SK-N-SH treated with all-trans-retinoic acid at 6 μM for 48 hours (cell line): Measurements from ENCODE around the gene CD4.

ENCODE experiments used
- ARNTL ChIP-seq: fragments of 450-650 bp; formaldehyde crosslinking; IDR thresholded peaks from 2 replicates; pipeline ENCODE4 v1.5.0; 2020; ENCODE audit warnings: low read depth, mild to moderate bottlenecking, moderate library complexity, borderline replicate concordance
- GLIS3 ChIP-seq: fragments of 250-450 bp; sonication (Bioruptor Pico); IDR thresholded peaks from 2 replicates; pipeline ENCODE4 v1.5.0; 2020; ENCODE audit warnings: mild to moderate bottlenecking, moderate library complexity
- ISL1 ChIP-seq: fragments of 250-450 bp; sonication (Bioruptor Pico); IDR thresholded peaks from 2 replicates; pipeline ENCODE4 v2.1.2; 2022; ENCODE audit warnings: mild to moderate bottlenecking, moderate library complexity
- OSR1 ChIP-seq: fragments of 250-450 bp; sonication (Bioruptor Pico); IDR thresholded peaks from 2 replicates; pipeline ENCODE4 v1.8.0; 2022; ENCODE audit warnings: moderate library complexity, mild to moderate bottlenecking, inconsistent platforms
- RARB ChIP-seq: fragments of 250-450 bp; sonication (Bioruptor Pico); IDR thresholded peaks from 2 replicates; pipeline ENCODE4 v1.8.0; 2021; ENCODE audit warnings: mild to moderate bottlenecking, moderate library complexity
- SNAI2 ChIP-seq: fragments of 250-450 bp; sonication (Bioruptor Pico); IDR thresholded peaks from 2 replicates; pipeline ENCODE4 v1.5.0; 2020; ENCODE audit warnings: mild to moderate bottlenecking, moderate library complexity
- TCF4 ChIP-seq: fragments of 250-450 bp; sonication (Bioruptor Pico); IDR thresholded peaks from 2 replicates; pipeline ENCODE4 v1.8.0; 2021; ENCODE audit warnings: mild to moderate bottlenecking, moderate library complexity, borderline replicate concordance
- ZNF70 ChIP-seq: fragments of 450-650 bp; formaldehyde crosslinking; IDR thresholded peaks from 2 replicates; pipeline ENCODE4 v1.5.0; 2020; ENCODE audit warnings: mild to moderate bottlenecking, moderate library complexity
- TF ChIP-seq, protein P1 (sequence below): fragments of 250-450 bp; sonication (Bioruptor Pico); IDR thresholded peaks from 2 replicates; pipeline ENCODE4 v1.5.1; 2021; ENCODE audit warnings: mild to moderate bottlenecking, moderate library complexity
- TF ChIP-seq, protein P2 (sequence below): fragments of 250-450 bp; sonication (Bioruptor Pico); IDR thresholded peaks from 2 replicates; pipeline ENCODE4 v1.5.1; 2020; ENCODE audit warnings: low read depth, mild to moderate bottlenecking, moderate library complexity
- TF ChIP-seq, protein P3 (sequence below): fragments of 250-450 bp; sonication (Bioruptor Pico); IDR thresholded peaks from 2 replicates; pipeline ENCODE4 v1.8.0; 2020; ENCODE audit warnings: mild to moderate bottlenecking, moderate library complexity, borderline replicate concordance
- TF ChIP-seq, protein P4 (sequence below): fragments of 250-450 bp; sonication (Bioruptor Pico); IDR thresholded peaks from 2 replicates; pipeline ENCODE4 v1.8.0; 2021; ENCODE audit warnings: low read depth, mild to moderate bottlenecking, moderate library complexity, borderline replicate concordance
- TF ChIP-seq, protein P5 (sequence below): fragments of 250-450 bp; sonication (Bioruptor Pico); IDR thresholded peaks from 2 replicates; pipeline ENCODE4 v1.5.0; 2020; ENCODE audit warnings: mild to moderate bottlenecking, moderate library complexity

DNA sequence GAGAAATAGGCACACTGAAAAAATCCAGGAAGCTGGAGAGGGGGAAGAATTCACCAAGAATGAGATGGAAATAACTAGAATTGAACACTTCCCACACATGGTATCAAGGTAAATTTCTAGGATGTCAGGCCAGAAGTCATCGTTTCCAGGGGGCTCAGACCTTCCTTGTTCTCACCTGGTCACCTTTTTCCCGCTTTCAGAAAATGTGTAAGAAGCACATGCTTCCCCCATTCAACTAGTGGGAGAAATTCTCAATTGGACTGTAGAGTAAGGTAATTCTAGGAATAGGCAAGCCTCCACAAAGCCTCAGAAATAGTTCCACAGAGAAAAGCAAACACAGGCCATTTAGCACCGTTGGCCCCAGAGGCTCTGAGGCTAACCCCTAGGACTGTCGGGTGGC lies 25.9 kb upstream of the CD4 start:
- TF ChIP-seq RARB (CRISPR knock-in tag) (no peak), SNAI2 (CRISPR knock-in tag) (no peak), ISL1 (CRISPR knock-in tag) (no peak), ARNTL (CRISPR knock-in tag) (no peak), OSR1 (CRISPR knock-in tag) (no peak), GLIS3 (no peak), TCF4 (CRISPR knock-in tag) (no peak), ZNF70 (no peak)
- TF ChIP-seq, protein P1, sequence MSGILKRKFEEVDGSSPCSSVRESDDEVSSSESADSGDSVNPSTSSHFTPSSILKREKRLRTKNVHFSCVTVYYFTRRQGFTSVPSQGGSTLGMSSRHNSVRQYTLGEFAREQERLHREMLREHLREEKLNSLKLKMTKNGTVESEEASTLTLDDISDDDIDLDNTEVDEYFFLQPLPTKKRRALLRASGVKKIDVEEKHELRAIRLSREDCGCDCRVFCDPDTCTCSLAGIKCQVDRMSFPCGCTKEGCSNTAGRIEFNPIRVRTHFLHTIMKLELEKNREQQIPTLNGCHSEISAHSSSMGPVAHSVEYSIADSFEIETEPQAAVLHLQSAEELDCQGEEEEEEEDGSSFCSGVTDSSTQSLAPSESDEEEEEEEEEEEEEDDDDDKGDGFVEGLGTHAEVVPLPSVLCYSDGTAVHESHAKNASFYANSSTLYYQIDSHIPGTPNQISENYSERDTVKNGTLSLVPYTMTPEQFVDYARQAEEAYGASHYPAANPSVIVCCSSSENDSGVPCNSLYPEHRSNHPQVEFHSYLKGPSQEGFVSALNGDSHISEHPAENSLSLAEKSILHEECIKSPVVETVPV (CRISPR knock-in tag) = no peak
- TF ChIP-seq, protein P2, sequence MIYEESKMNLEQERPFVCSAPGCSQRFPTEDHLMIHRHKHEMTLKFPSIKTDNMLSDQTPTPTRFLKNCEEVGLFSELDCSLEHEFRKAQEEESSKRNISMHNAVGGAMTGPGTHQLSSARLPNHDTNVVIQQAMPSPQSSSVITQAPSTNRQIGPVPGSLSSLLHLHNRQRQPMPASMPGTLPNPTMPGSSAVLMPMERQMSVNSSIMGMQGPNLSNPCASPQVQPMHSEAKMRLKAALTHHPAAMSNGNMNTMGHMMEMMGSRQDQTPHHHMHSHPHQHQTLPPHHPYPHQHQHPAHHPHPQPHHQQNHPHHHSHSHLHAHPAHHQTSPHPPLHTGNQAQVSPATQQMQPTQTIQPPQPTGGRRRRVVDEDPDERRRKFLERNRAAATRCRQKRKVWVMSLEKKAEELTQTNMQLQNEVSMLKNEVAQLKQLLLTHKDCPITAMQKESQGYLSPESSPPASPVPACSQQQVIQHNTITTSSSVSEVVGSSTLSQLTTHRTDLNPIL = no peak
- TF ChIP-seq, protein P3, sequence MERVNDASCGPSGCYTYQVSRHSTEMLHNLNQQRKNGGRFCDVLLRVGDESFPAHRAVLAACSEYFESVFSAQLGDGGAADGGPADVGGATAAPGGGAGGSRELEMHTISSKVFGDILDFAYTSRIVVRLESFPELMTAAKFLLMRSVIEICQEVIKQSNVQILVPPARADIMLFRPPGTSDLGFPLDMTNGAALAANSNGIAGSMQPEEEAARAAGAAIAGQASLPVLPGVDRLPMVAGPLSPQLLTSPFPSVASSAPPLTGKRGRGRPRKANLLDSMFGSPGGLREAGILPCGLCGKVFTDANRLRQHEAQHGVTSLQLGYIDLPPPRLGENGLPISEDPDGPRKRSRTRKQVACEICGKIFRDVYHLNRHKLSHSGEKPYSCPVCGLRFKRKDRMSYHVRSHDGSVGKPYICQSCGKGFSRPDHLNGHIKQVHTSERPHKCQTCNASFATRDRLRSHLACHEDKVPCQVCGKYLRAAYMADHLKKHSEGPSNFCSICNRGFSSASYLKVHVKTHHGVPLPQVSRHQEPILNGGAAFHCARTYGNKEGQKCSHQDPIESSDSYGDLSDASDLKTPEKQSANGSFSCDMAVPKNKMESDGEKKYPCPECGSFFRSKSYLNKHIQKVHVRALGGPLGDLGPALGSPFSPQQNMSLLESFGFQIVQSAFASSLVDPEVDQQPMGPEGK (CRISPR knock-in tag) = no peak
- TF ChIP-seq, protein P4, sequence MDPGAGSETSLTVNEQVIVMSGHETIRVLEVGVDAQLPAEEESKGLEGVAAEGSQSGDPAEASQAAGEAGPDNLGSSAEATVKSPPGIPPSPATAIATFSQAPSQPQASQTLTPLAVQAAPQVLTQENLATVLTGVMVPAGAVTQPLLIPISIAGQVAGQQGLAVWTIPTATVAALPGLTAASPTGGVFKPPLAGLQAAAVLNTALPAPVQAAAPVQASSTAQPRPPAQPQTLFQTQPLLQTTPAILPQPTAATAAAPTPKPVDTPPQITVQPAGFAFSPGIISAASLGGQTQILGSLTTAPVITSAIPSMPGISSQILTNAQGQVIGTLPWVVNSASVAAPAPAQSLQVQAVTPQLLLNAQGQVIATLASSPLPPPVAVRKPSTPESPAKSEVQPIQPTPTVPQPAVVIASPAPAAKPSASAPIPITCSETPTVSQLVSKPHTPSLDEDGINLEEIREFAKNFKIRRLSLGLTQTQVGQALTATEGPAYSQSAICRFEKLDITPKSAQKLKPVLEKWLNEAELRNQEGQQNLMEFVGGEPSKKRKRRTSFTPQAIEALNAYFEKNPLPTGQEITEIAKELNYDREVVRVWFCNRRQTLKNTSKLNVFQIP (CRISPR knock-in tag) = no peak
- TF ChIP-seq, protein P5, sequence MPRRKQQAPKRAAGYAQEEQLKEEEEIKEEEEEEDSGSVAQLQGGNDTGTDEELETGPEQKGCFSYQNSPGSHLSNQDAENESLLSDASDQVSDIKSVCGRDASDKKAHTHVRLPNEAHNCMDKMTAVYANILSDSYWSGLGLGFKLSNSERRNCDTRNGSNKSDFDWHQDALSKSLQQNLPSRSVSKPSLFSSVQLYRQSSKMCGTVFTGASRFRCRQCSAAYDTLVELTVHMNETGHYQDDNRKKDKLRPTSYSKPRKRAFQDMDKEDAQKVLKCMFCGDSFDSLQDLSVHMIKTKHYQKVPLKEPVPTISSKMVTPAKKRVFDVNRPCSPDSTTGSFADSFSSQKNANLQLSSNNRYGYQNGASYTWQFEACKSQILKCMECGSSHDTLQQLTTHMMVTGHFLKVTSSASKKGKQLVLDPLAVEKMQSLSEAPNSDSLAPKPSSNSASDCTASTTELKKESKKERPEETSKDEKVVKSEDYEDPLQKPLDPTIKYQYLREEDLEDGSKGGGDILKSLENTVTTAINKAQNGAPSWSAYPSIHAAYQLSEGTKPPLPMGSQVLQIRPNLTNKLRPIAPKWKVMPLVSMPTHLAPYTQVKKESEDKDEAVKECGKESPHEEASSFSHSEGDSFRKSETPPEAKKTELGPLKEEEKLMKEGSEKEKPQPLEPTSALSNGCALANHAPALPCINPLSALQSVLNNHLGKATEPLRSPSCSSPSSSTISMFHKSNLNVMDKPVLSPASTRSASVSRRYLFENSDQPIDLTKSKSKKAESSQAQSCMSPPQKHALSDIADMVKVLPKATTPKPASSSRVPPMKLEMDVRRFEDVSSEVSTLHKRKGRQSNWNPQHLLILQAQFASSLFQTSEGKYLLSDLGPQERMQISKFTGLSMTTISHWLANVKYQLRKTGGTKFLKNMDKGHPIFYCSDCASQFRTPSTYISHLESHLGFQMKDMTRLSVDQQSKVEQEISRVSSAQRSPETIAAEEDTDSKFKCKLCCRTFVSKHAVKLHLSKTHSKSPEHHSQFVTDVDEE (CRISPR knock-in tag) = no peak
